ENCODE data around the gene ATF7. TPM values are rescaled to one million over a fixed set of nuclear protein-coding genes. Genes with fewer than 3 reads are reported as not detected.

ATF7 gene
- polyA plus RNA-seq, 1 of the 3 experiments (the other 2 are of a cell fraction) = 12.8 TPM

- Histone ChIP-seq H3K9me3 (no peaks in the 10 kb centered on the region), H3K27me3 (ENCODE audit: insufficient read depth) (no peaks in the 10 kb centered on the region), H2AFZ (ENCODE audit: low read depth) (no peak overlapping the region), H3K4me2 (no peak overlapping the region), H3K27ac (ENCODE audit: low read depth in 2 of 2, low read length in 1 of 2) (no peak overlapping the region), H3F3A (replicated peaks; ENCODE audit: insufficient read depth) (no peaks in the 10 kb centered on the region), H3K9ac (no peak overlapping the region), H3K9me2 (no peaks in the 10 kb centered on the region), H3K36me3 (replicated peaks in 1 of 2; ENCODE audit: control insufficient read depth in 1 of 2, insufficient read depth in 2 of 2, low read length in 1 of 2) (no peaks in the 10 kb centered on the region), H3K4me1 (ENCODE audit: control insufficient read depth in 1 of 2, insufficient read depth in 2 of 2, low read depth in 1 of 2, low read length in 1 of 2) (peaks cover 0 to 4% of the 10 kb centered on the region in 2 experiments; a peak in 1 of 4 replicates), H3K79me2 (ENCODE audit: insufficient read depth) (no peaks in the 10 kb centered on the region), H3K4me3 (ENCODE audit: low read depth in 2 of 2, low read length in 1 of 2) (no peak overlapping the region), H4K20me1 (ENCODE audit: insufficient read depth) (no peaks in the 10 kb centered on the region)
- 0% methylated on average over 1 of the region's 1 CpG for WGBS (ENCODE audit: low lambda C conversion rate)
- ChIA-PET CTCF (interaction anchor here (1.2 kb wide), 1 partner anchor 44 kb away, joined by 3 read pairs; the partner anchor contains the start of gene ATP5MC2), POLR2A (no interaction called here)
- DNase-seq = no peak
- TF ChIP-seq MEF2A (IDR thresholded peaks at IDR 0.05; ENCODE audit: borderline replicate concordance, low read depth) (no peak), USF1 (IDR thresholded peaks at IDR 0.05; ENCODE audit: borderline replicate concordance, low read depth) (no peak), GATA2 (CRISPR knock-in tag; IDR thresholded peaks at IDR 0.05) (no peak), TEAD4 (IDR thresholded peaks at IDR 0.05; ENCODE audit: borderline replicate concordance, insufficient read depth) (no peak), TAF1 (IDR thresholded peaks at IDR 0.05; ENCODE audit: borderline replicate concordance, low read depth, low read length) (no peak), USF2 (IDR thresholded peaks at IDR 0.05; ENCODE audit: borderline replicate concordance, low read depth, low read length) (no peak), IRF3 (IDR thresholded peaks at IDR 0.05; ENCODE audit: low read depth, low read length) (no peak)
These were observed 5.5 kb upstream of the ATF7 start for GRCh38 chr12:53631721-53632120.

- H4K20me1 ChIP-seq (ENCODE audit: insufficient read depth) = 0 out of 2 replicates have a peak, but pooled peaks cover 5% of the 10 kb centered on the region
- H3K9me3 ChIP-seq = no peaks in the 10 kb centered on the region
- no peaks in the 10 kb centered on the region for H3F3A ChIP-seq (replicated peaks; ENCODE audit: insufficient read depth)
- H3K27me3 ChIP-seq (ENCODE audit: insufficient read depth) = no peaks in the 10 kb centered on the region
- 86% methylated on average over 11 of the region's 11 CpGs for WGBS (ENCODE audit: low lambda C conversion rate)
- no peaks in the 10 kb centered on the region for H3K9me2 ChIP-seq
- POLR2A ChIA-PET = no interaction called here
- no peak overlapping the region for H3K4me2 ChIP-seq
- no peak overlapping the region for H3K4me3 ChIP-seq (ENCODE audit: low read depth in 2 of 2, low read length in 1 of 2)
- H3K79me2 ChIP-seq (ENCODE audit: insufficient read depth) = peaks cover 29% of the 10 kb centered on the region
- no peak for DNase-seq
- H3K36me3 ChIP-seq (replicated peaks in 1 of 2; ENCODE audit: control insufficient read depth in 1 of 2, insufficient read depth in 2 of 2, low read length in 1 of 2) = no peaks in the 10 kb centered on the region
- H3K27ac ChIP-seq (ENCODE audit: low read depth in 2 of 2, low read length in 1 of 2) = no peak overlapping the region
- H2AFZ ChIP-seq (ENCODE audit: low read depth) = no peak overlapping the region
- H3K4me1 ChIP-seq (ENCODE audit: control insufficient read depth in 1 of 2, insufficient read depth in 2 of 2, low read depth in 1 of 2, low read length in 1 of 2) = peaks cover 5% of the 10 kb centered on the region in 2 experiments; a peak in 3 of 4 replicates
- H3K9ac ChIP-seq = no peak overlapping the region
- CTCF ChIA-PET = interaction anchor here (2.1 to 2.6 kb wide), 2 partner anchors 49 to 84 kb away, joined by 10 read pairs; partner anchors contain the start of gene ATP5MC2
- no peak for TF ChIP-seq TCF12 (IDR thresholded peaks at IDR 0.05)
- TF ChIP-seq PBX3 (IDR thresholded peaks at IDR 0.05) = no peak
- TF ChIP-seq GATA2 (CRISPR knock-in tag; IDR thresholded peaks at IDR 0.05) = no peak
- no peak for TF ChIP-seq YY1 (IDR thresholded peaks at IDR 0.05; ENCODE audit: low read depth)
- no peak for TF ChIP-seq FOSL2 (IDR thresholded peaks at IDR 0.05; ENCODE audit: borderline replicate concordance, low read depth)
- no peak for TF ChIP-seq SIN3A (IDR thresholded peaks at IDR 0.05; ENCODE audit: borderline replicate concordance, low read depth, low read length)
- TF ChIP-seq NRF1 (IDR thresholded peaks at IDR 0.05; ENCODE audit: low read depth, low read length) = no peak
- no peak for TF ChIP-seq ELF1 (IDR thresholded peaks at IDR 0.05)
- TF ChIP-seq REST (IDR thresholded peaks at IDR 0.05; ENCODE audit: low read depth, low read length) = no peak
- no peak for TF ChIP-seq EP300 (IDR thresholded peaks at IDR 0.05; ENCODE audit: borderline replicate concordance in 1 of 2, low read depth in 1 of 2, low read length in 1 of 2)
These were observed 1.7 kb upstream of the ATF7 start for GRCh38 chr12:53627919-53628318.

All from SK-N-SH (cell line).